Measurements from ENCODE around the gene TST. TPM values are rescaled to one million over a fixed set of nuclear protein-coding genes. Genes with fewer than 3 reads are reported as not detected.

TST gene
- total and polyA plus RNA-seq, 2 donors (not counting 1 experiment from before 2014, with no cell fraction given): 1.4 to 5.9 TPM

- no peaks in the 10 kb centered on the region for H3K79me2 ChIP-seq (ENCODE audit: control insufficient read depth, insufficient read depth, low read length)
- TF ChIP-seq EZH2 (IDR thresholded peaks at IDR 0.05; ENCODE audit: borderline replicate concordance, insufficient read depth, low read depth, low read length, poor library complexity, severe bottlenecking) (no peak), CTCF (IDR thresholded peaks at IDR 0.05) (no peak)
- no peak overlapping the region for H3K27ac ChIP-seq (ENCODE audit: low read length in 2 of 2)
- DNase-seq: no peak
- Mint-ChIP-seq H3K27me3 (peaks cover 19% of the 10 kb centered on the region), H3K4me1 (no peaks in the 10 kb centered on the region), H3K4me3 (no peak overlapping the region), H3K9me3 (ENCODE audit: insufficient read depth) (no peaks in the 10 kb centered on the region), H3K27ac (no peak overlapping the region)
- H4K20me1 ChIP-seq (ENCODE audit: control insufficient read depth, insufficient read depth, low read length, poor library complexity, severe bottlenecking): no peaks in the 10 kb centered on the region
- H3K27me3 ChIP-seq (replicated peaks in 1 of 4; ENCODE audit: control extremely low read depth in 1 of 4, control insufficient read depth in 3 of 4, insufficient read depth in 4 of 4, low read length in 3 of 4): peaks cover 0 to 10% (median 0%) of the 10 kb centered on the region in 4 experiments
- WGBS (ENCODE audit: insufficient coverage): 90% methylated on average over 17 of the region's 18 CpGs
- no peak overlapping the region for H3K4me2 ChIP-seq (replicated peaks; ENCODE audit: low read depth, low read length, poor library complexity, severe bottlenecking)
- ATAC-seq (ENCODE audit: low read depth): no peak
- H3K9me3 ChIP-seq (ENCODE audit: control extremely low read depth in 1 of 3, control insufficient read depth in 2 of 3, insufficient read depth in 1 of 3, low read length in 2 of 3): no peaks in the 10 kb centered on the region
- no peak overlapping the region for H3K4me3 ChIP-seq (ENCODE audit: control extremely low read depth in 1 of 5, extremely low read depth in 1 of 5, insufficient read depth in 1 of 5, low read depth in 2 of 5, low read length in 4 of 5)
- no peaks in the 10 kb centered on the region for H3K36me3 ChIP-seq (replicated peaks in 1 of 2; ENCODE audit: control extremely low read depth in 1 of 2, control insufficient read depth in 1 of 2, extremely low read depth in 1 of 2, insufficient read depth in 2 of 2, low read length in 1 of 2)
- H3K4me1 ChIP-seq (ENCODE audit: control insufficient read depth in 2 of 2, insufficient read depth in 2 of 2, low read length in 2 of 2): no peaks in the 10 kb centered on the region
- POLR2A ChIA-PET: interaction anchor here (0.6 kb wide), 1 partner anchor 16 kb away, joined by 10 read pairs; no protein-coding TSS in a partner anchor
- CTCF ChIA-PET: interaction anchor here (1.6 kb wide), 1 partner anchor 11 kb away, joined by 5 read pairs; no protein-coding TSS in a partner anchor
- H2AFZ ChIP-seq (ENCODE audit: insufficient read depth, low read depth, low read length, poor library complexity, severe bottlenecking): no peak overlapping the region
- H3K9ac ChIP-seq (ENCODE audit: low read length): no peak overlapping the region
- intact Hi-C loops (cut with micrococcal nuclease): no loop called here
These were observed 13.6 kb upstream of the TST start for GRCh38 chr22:37032535-37033460.

- 100% methylated on average over 1 of the region's 2 CpGs for WGBS (ENCODE audit: insufficient coverage)
- no peak overlapping the region for H3K4me3 ChIP-seq (ENCODE audit: control extremely low read depth in 1 of 5, extremely low read depth in 1 of 5, insufficient read depth in 1 of 5, low read depth in 2 of 5, low read length in 4 of 5)
- CTCF ChIA-PET: no interaction called here
These were observed 12.9 kb upstream of the TST start for GRCh38 chr22:37032134-37032534.

More at GRCh38 chr22:37032134-37032534, 12.9 kb upstream of the TST start:
- no peak overlapping the region for H2AFZ ChIP-seq (ENCODE audit: insufficient read depth, low read depth, low read length, poor library complexity, severe bottlenecking)
- no peaks in the 10 kb centered on the region for H3K4me1 ChIP-seq (ENCODE audit: control insufficient read depth in 2 of 2, insufficient read depth in 2 of 2, low read length in 2 of 2)
- ATAC-seq (ENCODE audit: low read depth) (no peak), DNase-seq (no peak)
- no peaks in the 10 kb centered on the region for H3K9me3 Mint-ChIP-seq (ENCODE audit: insufficient read depth)
- TF ChIP-seq CTCF (IDR thresholded peaks at IDR 0.05) (no peak), EZH2 (IDR thresholded peaks at IDR 0.05; ENCODE audit: borderline replicate concordance, insufficient read depth, low read depth, low read length, poor library complexity, severe bottlenecking) (no peak)
- no peak overlapping the region for H3K27ac ChIP-seq (ENCODE audit: low read length in 2 of 2)
- POLR2A ChIA-PET: interaction anchor here (0.6 kb wide), 1 partner anchor 16 kb away, joined by 10 read pairs; no protein-coding TSS in a partner anchor
- no peaks in the 10 kb centered on the region for H4K20me1 ChIP-seq (ENCODE audit: control insufficient read depth, insufficient read depth, low read length, poor library complexity, severe bottlenecking)
- no peaks in the 10 kb centered on the region for H3K36me3 ChIP-seq (replicated peaks in 1 of 2; ENCODE audit: control extremely low read depth in 1 of 2, control insufficient read depth in 1 of 2, extremely low read depth in 1 of 2, insufficient read depth in 2 of 2, low read length in 1 of 2)
- H3K4me1 Mint-ChIP-seq: no peaks in the 10 kb centered on the region
- no peak overlapping the region for H3K9ac ChIP-seq (ENCODE audit: low read length)
- H3K4me3 Mint-ChIP-seq: no peak overlapping the region
- H3K27me3 ChIP-seq (replicated peaks in 1 of 4; ENCODE audit: control extremely low read depth in 1 of 4, control insufficient read depth in 3 of 4, insufficient read depth in 4 of 4, low read length in 3 of 4): peaks cover 0 to 4% (median 0%) of the 10 kb centered on the region in 4 experiments
- H3K4me2 ChIP-seq (replicated peaks; ENCODE audit: low read depth, low read length, poor library complexity, severe bottlenecking): no peak overlapping the region
- intact Hi-C loops (cut with micrococcal nuclease): no loop called here
- H3K79me2 ChIP-seq (ENCODE audit: control insufficient read depth, insufficient read depth, low read length): no peaks in the 10 kb centered on the region
- peaks cover 13% of the 10 kb centered on the region for H3K27me3 Mint-ChIP-seq
- no peaks in the 10 kb centered on the region for H3K9me3 ChIP-seq (ENCODE audit: control extremely low read depth in 1 of 3, control insufficient read depth in 2 of 3, insufficient read depth in 1 of 3, low read length in 2 of 3)
- no peak overlapping the region for H3K27ac Mint-ChIP-seq
